Measurements from ENCODE around the gene OR4D1. TPM values are rescaled to one million over a fixed set of nuclear protein-coding genes. Genes with fewer than 3 reads are reported as not detected.

The OR4D1 gene
- total RNA-seq, 4 donors from 2014 or later, result not detected

DNA sequence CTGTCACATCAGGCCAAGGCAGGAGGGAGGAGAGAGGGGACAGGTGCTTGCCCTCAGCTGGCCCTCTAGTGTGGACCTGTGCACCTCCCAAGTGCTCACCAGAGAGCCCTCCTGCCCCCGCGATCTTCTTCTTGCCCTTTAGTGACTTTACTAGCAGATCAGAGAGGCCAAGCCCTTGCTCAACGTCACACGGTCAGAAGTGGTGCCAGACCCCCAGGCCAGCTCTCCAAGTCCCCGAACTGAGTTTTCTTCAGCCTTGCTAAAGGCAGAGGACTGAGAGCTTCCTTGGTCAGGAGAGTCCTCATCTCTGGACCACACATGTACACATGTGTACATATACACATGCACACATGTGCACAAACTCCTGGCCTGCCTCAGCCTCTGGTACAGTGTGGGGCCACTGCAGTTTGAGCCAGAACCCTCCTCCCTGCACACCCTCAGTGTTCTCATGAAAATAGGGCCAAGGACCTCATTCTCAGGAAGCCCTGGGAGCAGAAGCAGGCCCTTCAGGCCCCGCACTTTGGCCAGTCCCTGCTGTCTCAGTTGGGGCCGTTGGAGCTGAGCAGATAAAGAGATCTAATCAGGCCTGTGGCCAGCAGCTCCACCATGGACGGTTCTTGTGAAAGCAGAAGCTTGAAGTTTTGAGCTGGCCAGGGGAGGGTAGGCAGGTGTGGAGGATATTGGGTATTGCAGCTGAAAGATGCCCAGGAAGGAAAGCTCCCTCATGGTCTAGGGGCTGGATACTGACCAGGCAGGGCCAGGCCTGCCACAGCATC lies 37.0 kb downstream of the OR4D1 start:
- no peak for DNase-seq
- no peaks in the 10 kb centered on the region for H3K4me1 ChIP-seq
- TF ChIP-seq POLR2A (IDR thresholded peaks at IDR 0.05), result no peak
- TF ChIP-seq, protein P1, sequence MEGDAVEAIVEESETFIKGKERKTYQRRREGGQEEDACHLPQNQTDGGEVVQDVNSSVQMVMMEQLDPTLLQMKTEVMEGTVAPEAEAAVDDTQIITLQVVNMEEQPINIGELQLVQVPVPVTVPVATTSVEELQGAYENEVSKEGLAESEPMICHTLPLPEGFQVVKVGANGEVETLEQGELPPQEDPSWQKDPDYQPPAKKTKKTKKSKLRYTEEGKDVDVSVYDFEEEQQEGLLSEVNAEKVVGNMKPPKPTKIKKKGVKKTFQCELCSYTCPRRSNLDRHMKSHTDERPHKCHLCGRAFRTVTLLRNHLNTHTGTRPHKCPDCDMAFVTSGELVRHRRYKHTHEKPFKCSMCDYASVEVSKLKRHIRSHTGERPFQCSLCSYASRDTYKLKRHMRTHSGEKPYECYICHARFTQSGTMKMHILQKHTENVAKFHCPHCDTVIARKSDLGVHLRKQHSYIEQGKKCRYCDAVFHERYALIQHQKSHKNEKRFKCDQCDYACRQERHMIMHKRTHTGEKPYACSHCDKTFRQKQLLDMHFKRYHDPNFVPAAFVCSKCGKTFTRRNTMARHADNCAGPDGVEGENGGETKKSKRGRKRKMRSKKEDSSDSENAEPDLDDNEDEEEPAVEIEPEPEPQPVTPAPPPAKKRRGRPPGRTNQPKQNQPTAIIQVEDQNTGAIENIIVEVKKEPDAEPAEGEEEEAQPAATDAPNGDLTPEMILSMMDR (IDR thresholded peaks at IDR 0.05), result no peak
- H3K27me3 ChIP-seq, result no peaks in the 10 kb centered on the region
- no peaks in the 10 kb centered on the region for H3K9me3 ChIP-seq
- H3K4me3 ChIP-seq, result no peak overlapping the region
- intact Hi-C loops (cut with DNase I; ENCODE audit: low total_unique reads), result no loop called here
- H3K27ac ChIP-seq, result no peak overlapping the region
- H3K36me3 ChIP-seq, result no peaks in the 10 kb centered on the region

DNA sequence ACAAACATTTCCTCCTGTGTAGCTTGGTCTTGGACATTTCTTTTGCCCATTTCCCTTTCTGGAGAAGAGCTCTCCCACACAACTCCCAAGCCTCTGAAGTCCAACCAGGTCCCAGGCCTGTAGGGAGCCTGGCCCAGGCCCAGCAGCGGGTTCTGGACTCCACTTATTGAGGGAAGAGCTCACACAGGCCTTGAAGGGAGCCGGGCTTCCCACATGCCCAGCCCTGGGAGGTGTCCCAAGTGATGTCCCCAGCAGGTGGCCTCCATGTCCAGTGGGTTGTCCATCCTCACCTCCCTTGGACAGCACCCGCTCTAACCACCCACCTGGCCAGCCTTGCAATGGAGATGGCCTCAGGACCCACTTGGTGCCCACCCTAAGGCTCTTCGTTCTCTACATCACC lies 38.4 kb downstream of the OR4D1 start:
- no peak overlapping the region for H3K27ac ChIP-seq
- H3K36me3 ChIP-seq, result no peaks in the 10 kb centered on the region
- no peaks in the 10 kb centered on the region for H3K9me3 ChIP-seq
- H3K4me1 ChIP-seq, result no peaks in the 10 kb centered on the region
- intact Hi-C loops (cut with DNase I; ENCODE audit: low total_unique reads), result no loop called here
- no peaks in the 10 kb centered on the region for H3K27me3 ChIP-seq
- TF ChIP-seq POLR2A (IDR thresholded peaks at IDR 0.05), result no peak
- TF ChIP-seq, protein P1 (IDR thresholded peaks at IDR 0.05), result no peak
- no peak for DNase-seq
- H3K4me3 ChIP-seq, result no peak overlapping the region

DNA sequence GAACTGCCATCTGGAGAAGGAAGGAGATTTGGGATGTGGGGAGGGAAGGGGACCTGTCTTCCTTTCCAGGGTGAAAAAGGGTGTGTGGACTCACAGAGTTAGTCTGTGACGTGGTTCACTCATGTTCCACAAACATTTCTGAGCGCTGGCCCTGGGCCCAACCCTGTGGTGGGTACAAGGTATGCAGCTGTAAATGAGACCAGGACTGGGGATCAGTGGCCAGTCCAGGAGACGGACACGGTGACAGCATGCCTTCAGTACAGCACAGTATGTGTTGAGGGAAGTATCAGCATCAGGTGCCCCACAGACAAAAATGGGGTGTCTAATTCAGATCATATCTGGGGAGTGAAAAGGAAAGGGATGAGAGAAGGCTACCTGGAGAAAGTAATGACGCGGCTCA lies 38.9 kb downstream of the OR4D1 start:
- H3K27me3 ChIP-seq, result no peaks in the 10 kb centered on the region
- no peak overlapping the region for H3K4me3 ChIP-seq
- no peaks in the 10 kb centered on the region for H3K9me3 ChIP-seq
- no peaks in the 10 kb centered on the region for H3K36me3 ChIP-seq
- H3K27ac ChIP-seq, result no peak overlapping the region
- DNase-seq, result no peak
- intact Hi-C loops (cut with DNase I; ENCODE audit: low total_unique reads), result no loop called here
- TF ChIP-seq, protein P1 (IDR thresholded peaks at IDR 0.05), result no peak
- no peak for TF ChIP-seq POLR2A (IDR thresholded peaks at IDR 0.05)
- H3K4me1 ChIP-seq, result no peaks in the 10 kb centered on the region

DNA sequence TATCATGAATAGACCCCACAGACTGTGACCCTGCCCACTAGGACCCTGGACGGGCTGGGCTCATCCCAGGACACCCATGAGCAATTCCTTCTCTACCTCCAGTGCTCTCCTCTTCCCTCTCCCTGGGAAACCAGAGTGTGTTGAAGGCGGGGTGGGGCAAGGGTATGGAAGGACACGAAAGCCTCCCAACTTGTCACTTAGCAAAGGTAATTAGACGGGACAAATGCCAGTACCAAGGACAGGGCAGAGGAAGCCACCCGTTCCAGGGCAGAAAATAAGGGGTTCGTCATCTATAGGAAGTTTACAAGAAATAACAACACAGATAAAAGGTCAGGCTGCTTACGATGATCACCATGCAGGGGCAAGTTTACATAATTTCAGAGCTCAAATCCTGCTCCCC lies 39.5 kb downstream of the OR4D1 start:
- TF ChIP-seq POLR2A (IDR thresholded peaks at IDR 0.05), result no peak
- TF ChIP-seq, protein P1 (IDR thresholded peaks at IDR 0.05), result no peak
- H3K27ac ChIP-seq, result no peak overlapping the region
- DNase-seq, result no peak
- H3K4me1 ChIP-seq, result no peaks in the 10 kb centered on the region
- H3K4me3 ChIP-seq, result no peak overlapping the region
- intact Hi-C loops (cut with DNase I; ENCODE audit: low total_unique reads), result no loop called here
- H3K27me3 ChIP-seq, result no peaks in the 10 kb centered on the region
- H3K9me3 ChIP-seq, result no peaks in the 10 kb centered on the region
- H3K36me3 ChIP-seq, result no peaks in the 10 kb centered on the region

DNA sequence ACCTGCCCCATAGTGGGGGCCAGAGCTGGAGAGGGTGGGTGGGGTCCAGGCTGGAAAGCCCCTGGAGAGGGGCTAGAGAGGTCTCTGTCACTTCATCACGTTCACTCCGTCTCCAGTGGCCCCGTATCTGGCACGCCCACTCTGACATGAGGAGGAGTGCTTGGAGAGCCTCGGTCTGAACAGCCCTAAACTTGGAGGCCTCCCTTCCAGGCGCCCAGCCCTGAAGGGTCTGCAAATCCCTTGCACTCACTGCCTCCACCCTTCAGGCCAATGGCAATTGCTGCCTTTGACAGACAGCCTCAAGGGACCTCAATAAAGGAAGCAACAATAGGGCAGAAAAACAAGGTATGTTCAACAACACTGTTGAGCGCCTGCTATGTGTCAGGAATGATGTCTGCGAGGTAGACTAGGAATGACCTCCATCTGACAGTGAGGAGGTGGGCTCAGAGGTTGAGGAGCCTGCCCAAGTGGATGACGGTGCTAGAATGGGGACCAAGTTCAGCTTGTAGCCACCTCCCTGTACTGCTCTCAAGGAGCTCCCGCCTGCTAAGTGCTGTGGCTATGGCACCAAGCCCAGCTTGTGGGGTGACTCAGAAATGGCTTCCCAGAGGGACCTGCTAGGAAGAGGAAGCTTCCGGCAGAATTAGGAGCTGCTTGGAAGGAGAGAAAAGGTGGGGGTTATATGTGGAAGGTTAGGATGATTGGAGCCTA lies 41.4 kb downstream of the OR4D1 start:
- no peaks in the 10 kb centered on the region for H3K27me3 ChIP-seq
- H3K36me3 ChIP-seq, result no peaks in the 10 kb centered on the region
- H3K4me3 ChIP-seq, result no peak overlapping the region
- DNase-seq, result no peak
- H3K9me3 ChIP-seq, result no peaks in the 10 kb centered on the region
- intact Hi-C loops (cut with DNase I; ENCODE audit: low total_unique reads), result no loop called here
- TF ChIP-seq POLR2A (IDR thresholded peaks at IDR 0.05), result no peak
- TF ChIP-seq, protein P1 (IDR thresholded peaks at IDR 0.05), result no peak
- no peaks in the 10 kb centered on the region for H3K4me1 ChIP-seq
- no peak overlapping the region for H3K27ac ChIP-seq

Measured in uterus (tissue), 4 donors.